ENCODE measurements around the gene GAB2. TPM values are rescaled to one million over a fixed set of nuclear protein-coding genes. Genes with fewer than 3 reads are reported as not detected.

The GAB2 gene
- total and polyA plus RNA-seq, 2 of the 13 experiments (the other 11 are each of a cell fraction or from before 2014, with no cell fraction given): 4.1 to 8.6 TPM

DNA sequence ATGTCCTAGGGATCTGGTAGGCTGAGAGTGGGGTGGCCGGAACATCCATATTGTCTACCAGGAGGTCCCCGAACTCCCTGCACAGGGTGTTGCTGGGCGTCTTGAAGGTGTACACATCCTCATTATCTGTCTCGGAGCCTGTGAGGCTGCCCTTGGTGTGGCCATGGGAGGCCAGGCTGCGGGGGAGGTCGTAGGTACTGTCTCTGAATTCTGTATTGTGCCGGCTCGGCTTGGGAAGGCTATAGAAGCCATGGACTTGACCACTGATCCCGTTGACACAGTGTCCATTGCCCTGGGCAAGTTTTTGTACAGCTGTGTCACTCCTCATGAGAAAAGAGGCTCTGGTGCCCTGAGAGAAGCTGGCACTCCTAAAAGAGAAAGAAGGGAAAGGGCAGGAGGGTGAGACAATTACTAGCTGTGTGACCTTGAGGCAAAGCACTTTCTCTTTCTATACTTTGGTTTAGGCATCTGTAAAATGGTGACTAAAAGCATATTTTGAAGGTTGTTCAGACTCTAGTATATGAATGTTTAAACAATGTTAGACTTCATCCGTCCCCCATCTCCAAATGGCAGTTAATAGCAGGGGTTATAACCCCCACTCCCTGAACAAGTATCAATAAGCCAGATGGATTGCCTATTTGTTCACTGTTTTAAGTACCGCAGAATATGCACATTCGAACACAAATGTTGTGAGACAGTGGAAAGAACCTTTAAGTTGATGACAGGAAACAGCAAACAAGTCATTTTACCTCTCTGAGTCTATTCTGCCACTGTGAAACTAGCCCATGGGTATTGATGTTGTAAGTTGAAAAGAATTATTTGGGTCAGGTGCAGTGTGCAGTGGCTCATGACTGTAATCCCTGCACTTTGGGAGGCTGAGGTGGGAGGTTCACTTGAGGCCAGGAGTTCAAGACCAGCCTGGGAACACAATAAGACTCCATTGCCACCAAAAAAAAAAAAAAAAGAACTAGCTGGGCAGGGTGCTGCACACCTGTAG is 190.6 kb downstream of the GAB2 start:
- intact Hi-C loops (cut with micrococcal nuclease; ENCODE audit: unreplicated experiment): no loop called here
- no peak overlapping the region for H3K4me3 ChIP-seq (replicated peaks in 1 of 3; ENCODE audit: insufficient read depth in 1 of 3, low read depth in 2 of 3, low read length in 3 of 3)
- ATAC-seq (no peak), DNase-seq (ENCODE audit: low spot score) (no peak), FAIRE-seq (no peak)
- ChIA-PET POLR2A (interaction anchor here (1.5 kb wide), 1 partner anchor 191 kb away, joined by 3 read pairs; the partner anchor contains the start of gene GAB2), CTCF (ENCODE audit: low intra/inter-chr PET ratio, low total read pairs) (interaction anchor here (0.6 to 1.7 kb wide), 2 partner anchors 337 to 360 kb away, joined by 3 to 12 read pairs; no protein-coding TSS in a partner anchor)
- in situ Hi-C loops (cut with HindIII; ENCODE audit: extremely low pct_ligation_motif_present, low pct_unique_long_range_greater_than_20kb): loop anchor here (5.0 kb wide), 2 partner anchors 190 to 335 kb away; partner anchors contain the start of gene GAB2
- H3K4me1 ChIP-seq (ENCODE audit: insufficient read depth, low read length): peaks cover 18% of the 10 kb centered on the region
- H3K27ac ChIP-seq (ENCODE audit: extremely low read length, insufficient read depth, low read length): no peak overlapping the region
- no peaks in the 10 kb centered on the region for H4K20me1 ChIP-seq (ENCODE audit: insufficient read depth, low read length)
- no peaks in the 10 kb centered on the region for H3K79me2 ChIP-seq (ENCODE audit: insufficient read depth, low read length)
- no peaks in the 10 kb centered on the region for H3K9me3 ChIP-seq (ENCODE audit: low read length)
- TF ChIP-seq TAF1 (CRISPR knock-in tag; IDR thresholded peaks at IDR 0.05): no peak
- TF ChIP-seq ISX (CRISPR knock-in tag; conservative IDR thresholded peaks at IDR 0.05): no peak
- TF ChIP-seq, protein P1, sequence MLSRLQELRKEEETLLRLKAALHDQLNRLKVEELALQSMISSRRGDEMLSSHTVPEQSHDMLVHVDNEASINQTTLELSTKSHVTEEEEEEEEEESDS (CRISPR knock-in tag; IDR thresholded peaks at IDR 0.05; ENCODE audit: borderline replicate concordance): no peak
- TF ChIP-seq MAF1 (CRISPR knock-in tag; IDR thresholded peaks at IDR 0.05; ENCODE audit: borderline replicate concordance): no peak
- TF ChIP-seq, protein P2, sequence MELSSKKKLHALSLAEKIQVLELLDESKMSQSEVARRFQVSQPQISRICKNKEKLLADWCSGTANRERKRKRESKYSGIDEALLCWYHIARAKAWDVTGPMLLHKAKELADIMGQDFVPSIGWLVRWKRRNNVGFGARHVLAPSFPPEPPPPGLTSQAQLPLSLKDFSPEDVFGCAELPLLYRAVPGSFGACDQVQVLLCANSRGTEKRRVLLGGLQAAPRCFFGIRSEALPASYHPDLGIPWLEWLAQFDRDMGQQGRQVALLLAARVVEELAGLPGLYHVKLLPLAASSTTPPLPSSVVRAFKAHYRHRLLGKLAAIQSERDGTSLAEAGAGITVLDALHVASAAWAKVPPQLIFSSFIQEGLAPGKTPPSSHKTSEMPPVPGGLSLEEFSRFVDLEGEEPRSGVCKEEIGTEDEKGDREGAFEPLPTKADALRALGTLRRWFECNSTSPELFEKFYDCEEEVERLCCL (CRISPR knock-in tag; IDR thresholded peaks at IDR 0.05; ENCODE audit: borderline replicate concordance): no peak
- no peak for TF ChIP-seq SKI (IDR thresholded peaks at IDR 0.05; ENCODE audit: partially characterized antibody)
- no peak for TF ChIP-seq ZNF792 (CRISPR knock-in tag; IDR thresholded peaks at IDR 0.05)
- TF ChIP-seq TEAD2 (CRISPR knock-in tag; IDR thresholded peaks at IDR 0.05): no peak
- no peak for TF ChIP-seq ZNF816 (CRISPR knock-in tag; IDR thresholded peaks at IDR 0.05; ENCODE audit: borderline replicate concordance)
- no peak for TF ChIP-seq ZNF766 (CRISPR knock-in tag; IDR thresholded peaks at IDR 0.05; ENCODE audit: borderline replicate concordance)
- no peak for TF ChIP-seq AGO2 (optimal IDR thresholded peaks at IDR 0.05; ENCODE audit: low read depth, low read length)
- TF ChIP-seq SIN3A (IDR thresholded peaks at IDR 0.05; ENCODE audit: borderline replicate concordance, low read depth, low read length): no peak
- TF ChIP-seq ARNTL (CRISPR knock-in tag; IDR thresholded peaks at IDR 0.05): no peak
- TF ChIP-seq, protein P3, sequence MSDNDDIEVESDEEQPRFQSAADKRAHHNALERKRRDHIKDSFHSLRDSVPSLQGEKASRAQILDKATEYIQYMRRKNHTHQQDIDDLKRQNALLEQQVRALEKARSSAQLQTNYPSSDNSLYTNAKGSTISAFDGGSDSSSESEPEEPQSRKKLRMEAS (IDR thresholded peaks at IDR 0.05): no peak
- no peak for TF ChIP-seq MAFF (IDR thresholded peaks at IDR 0.05; ENCODE audit: low read depth, low read length)
- TF ChIP-seq ZNF12 (CRISPR knock-in tag; IDR thresholded peaks at IDR 0.05): no peak
- no peak for TF ChIP-seq HDAC6 (IDR thresholded peaks at IDR 0.05; ENCODE audit: low read depth, low read length)
- TF ChIP-seq ZSCAN21 (CRISPR knock-in tag; IDR thresholded peaks at IDR 0.05; ENCODE audit: borderline replicate concordance): no peak
- BruUV-seq (replicated peaks): no TSS peak
- H3K27me3 ChIP-seq (ENCODE audit: control insufficient read depth in 1 of 2, insufficient read depth in 2 of 2, low read length in 2 of 2): no peaks in the 10 kb centered on the region
- no peak overlapping the region for H3K9ac ChIP-seq (ENCODE audit: insufficient read depth, low read depth, low read length)
- H3K4me2 ChIP-seq (ENCODE audit: low read depth, low read length): no peak overlapping the region
- H3K36me3 ChIP-seq (replicated peaks in 1 of 2; ENCODE audit: control insufficient read depth in 1 of 2, insufficient read depth in 2 of 2, low read length in 2 of 2): peaks cover 8 to 24% of the 10 kb centered on the region in 2 experiments
- no peak overlapping the region for H2AFZ ChIP-seq (ENCODE audit: low read length)
- WGBS (ENCODE audit: low lambda C conversion rate): 96% methylated on average over 11 of the region's 12 CpGs
